ENCODE measurements around the gene HMCN2. TPM values are rescaled to one million over a fixed set of nuclear protein-coding genes. Genes with fewer than 3 reads are reported as not detected.
"Not testable (repeated sequence)": the region's sequence is repeated elsewhere in the genome, so short reads cannot be mapped to it uniquely, and the experiment has no call there.

HMCN2 gene
- total RNA-seq, 2 donors from 2014 or later, result 1.3 to 7.3 TPM

DNA sequence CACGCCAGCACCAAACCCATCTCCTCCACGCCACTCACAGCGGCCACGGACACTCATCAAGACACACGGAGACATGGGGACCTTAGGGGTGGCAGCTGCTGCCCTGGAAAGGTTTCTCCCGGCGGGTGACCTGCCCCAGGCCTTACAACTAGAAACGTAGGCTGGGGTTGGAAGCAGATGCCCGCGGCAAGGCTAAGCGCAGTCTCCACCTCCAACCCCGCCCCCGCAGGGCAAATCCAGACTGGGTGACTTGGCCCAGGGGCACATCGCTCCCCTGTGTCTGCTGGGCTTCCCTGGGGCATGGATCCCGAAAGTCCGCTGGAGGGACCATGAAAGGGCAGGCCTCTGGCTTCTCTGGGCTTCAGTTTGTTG lies 167.2 kb downstream of the HMCN2 start:
- Histone ChIP-seq H3K27ac (no peak overlapping the region), H3K4me1 (peaks cover 0 to 14% of the 10 kb centered on the region in 2 donors), H3K4me3 (peak overlapping the region; percentile 13 to 42), H3K9me3 (no peaks in the 10 kb centered on the region), H3K27me3 (no peaks in the 10 kb centered on the region), H3K36me3 (no peaks in the 10 kb centered on the region)
- DNase-seq (ENCODE audit: low spot score), result no peak
- TF ChIP-seq, protein P1, sequence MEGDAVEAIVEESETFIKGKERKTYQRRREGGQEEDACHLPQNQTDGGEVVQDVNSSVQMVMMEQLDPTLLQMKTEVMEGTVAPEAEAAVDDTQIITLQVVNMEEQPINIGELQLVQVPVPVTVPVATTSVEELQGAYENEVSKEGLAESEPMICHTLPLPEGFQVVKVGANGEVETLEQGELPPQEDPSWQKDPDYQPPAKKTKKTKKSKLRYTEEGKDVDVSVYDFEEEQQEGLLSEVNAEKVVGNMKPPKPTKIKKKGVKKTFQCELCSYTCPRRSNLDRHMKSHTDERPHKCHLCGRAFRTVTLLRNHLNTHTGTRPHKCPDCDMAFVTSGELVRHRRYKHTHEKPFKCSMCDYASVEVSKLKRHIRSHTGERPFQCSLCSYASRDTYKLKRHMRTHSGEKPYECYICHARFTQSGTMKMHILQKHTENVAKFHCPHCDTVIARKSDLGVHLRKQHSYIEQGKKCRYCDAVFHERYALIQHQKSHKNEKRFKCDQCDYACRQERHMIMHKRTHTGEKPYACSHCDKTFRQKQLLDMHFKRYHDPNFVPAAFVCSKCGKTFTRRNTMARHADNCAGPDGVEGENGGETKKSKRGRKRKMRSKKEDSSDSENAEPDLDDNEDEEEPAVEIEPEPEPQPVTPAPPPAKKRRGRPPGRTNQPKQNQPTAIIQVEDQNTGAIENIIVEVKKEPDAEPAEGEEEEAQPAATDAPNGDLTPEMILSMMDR (IDR thresholded peaks at IDR 0.05), result no peak

DNA sequence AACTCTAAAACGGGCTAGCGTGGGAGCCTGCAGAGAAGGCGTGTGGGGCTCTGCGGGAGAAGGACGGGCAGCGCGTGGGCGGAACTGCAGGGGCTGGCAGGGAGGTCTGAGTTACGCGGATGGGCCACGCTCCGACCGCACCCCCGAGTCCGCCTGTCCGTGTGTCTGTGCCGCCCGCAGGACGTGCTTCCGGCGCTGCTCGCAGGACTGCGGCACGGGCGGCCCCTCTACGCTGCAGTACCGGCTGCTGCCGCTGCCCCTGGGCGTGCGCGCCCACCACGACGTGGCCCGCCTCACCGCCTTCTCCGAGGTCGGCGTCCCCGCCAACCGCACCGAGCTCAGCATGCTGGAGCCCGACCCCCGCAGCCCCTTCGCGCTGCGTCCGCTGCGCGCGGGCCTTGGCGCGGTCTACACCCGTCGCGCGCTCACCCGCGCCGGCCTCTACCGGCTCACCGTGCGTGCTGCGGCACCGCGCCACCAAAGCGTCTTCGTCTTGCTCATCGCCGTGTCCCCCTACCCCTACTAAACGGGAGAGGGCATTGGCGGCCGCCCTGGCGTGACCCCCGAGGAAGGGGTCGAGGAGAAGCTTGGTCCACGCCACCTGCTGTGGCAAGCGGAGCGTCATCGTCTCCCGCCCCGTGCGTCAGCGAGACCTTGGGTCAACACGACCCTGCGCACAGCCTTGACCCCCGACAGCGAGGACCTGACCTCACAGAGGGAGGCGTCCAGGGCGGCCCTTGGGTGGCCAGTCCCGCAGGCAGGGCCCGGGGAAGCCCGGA lies 167.8 kb downstream of the HMCN2 start:
- Histone ChIP-seq H3K4me1 (peaks cover 0 to 14% of the 10 kb centered on the region in 2 donors), H3K4me3 (peak overlapping the region; percentile 13 to 42), H3K36me3 (no peaks in the 10 kb centered on the region), H3K27ac (no peak overlapping the region), H3K27me3 (no peaks in the 10 kb centered on the region), H3K9me3 (no peaks in the 10 kb centered on the region)
- TF ChIP-seq, protein P1 (IDR thresholded peaks at IDR 0.05), result peak; percentile 70 to 81
- no peak for DNase-seq (ENCODE audit: low spot score)

DNA sequence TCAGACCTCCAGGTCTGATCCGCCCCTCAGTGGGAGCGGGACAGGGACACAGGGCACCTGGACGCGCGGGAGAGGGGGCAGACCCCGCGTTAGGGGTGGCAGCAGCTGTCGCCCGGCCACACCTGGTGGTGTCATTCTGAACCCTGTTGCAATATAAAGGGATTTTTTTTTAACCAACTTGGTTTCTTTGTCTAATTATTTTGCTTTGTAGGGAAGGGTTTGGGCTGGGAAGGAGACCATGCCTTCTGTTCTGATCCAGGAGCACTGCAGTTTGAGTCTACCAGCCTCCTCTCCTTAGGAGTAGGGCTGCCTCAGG lies 168.3 kb downstream of the HMCN2 start:
- Histone ChIP-seq H3K4me3 (peak overlapping the region in 1 of 2 donors; percentile 42), H3K36me3 (no peaks in the 10 kb centered on the region), H3K4me1 (peaks cover 0 to 14% of the 10 kb centered on the region in 2 donors), H3K27ac (no peak overlapping the region), H3K27me3 (no peaks in the 10 kb centered on the region), H3K9me3 (no peaks in the 10 kb centered on the region)
- DNase-seq (ENCODE audit: low spot score), result no peak
- TF ChIP-seq, protein P1 (IDR thresholded peaks at IDR 0.05), result no peak

DNA sequence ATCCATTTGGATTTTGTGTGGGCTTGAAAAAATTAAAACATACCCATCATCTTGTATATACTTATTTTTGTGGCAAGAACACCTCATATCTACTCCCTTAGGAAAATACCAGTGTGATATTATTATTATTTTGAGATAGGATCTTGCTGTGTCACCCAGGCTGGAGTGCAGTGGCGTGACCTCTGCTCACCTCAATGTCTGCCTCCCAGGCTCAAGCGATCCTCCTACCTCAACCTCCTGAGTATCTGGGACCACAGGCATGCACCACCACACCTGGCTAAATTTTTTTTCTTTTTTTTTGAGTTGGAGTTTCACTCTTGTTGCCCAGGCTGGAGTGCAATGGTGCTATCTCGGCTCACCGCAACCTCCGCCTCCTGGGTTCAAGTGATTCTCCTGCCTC lies 169.1 kb downstream of the HMCN2 start:
- DNase-seq (ENCODE audit: low spot score); H3K27ac ChIP-seq; H3K9me3 ChIP-seq; H3K27me3 ChIP-seq; H3K4me3 ChIP-seq; H3K36me3 ChIP-seq: not testable (repeated sequence)
- H3K4me1 ChIP-seq, result peaks cover 0 to 14% of the 10 kb centered on the region in 2 donors

DNA sequence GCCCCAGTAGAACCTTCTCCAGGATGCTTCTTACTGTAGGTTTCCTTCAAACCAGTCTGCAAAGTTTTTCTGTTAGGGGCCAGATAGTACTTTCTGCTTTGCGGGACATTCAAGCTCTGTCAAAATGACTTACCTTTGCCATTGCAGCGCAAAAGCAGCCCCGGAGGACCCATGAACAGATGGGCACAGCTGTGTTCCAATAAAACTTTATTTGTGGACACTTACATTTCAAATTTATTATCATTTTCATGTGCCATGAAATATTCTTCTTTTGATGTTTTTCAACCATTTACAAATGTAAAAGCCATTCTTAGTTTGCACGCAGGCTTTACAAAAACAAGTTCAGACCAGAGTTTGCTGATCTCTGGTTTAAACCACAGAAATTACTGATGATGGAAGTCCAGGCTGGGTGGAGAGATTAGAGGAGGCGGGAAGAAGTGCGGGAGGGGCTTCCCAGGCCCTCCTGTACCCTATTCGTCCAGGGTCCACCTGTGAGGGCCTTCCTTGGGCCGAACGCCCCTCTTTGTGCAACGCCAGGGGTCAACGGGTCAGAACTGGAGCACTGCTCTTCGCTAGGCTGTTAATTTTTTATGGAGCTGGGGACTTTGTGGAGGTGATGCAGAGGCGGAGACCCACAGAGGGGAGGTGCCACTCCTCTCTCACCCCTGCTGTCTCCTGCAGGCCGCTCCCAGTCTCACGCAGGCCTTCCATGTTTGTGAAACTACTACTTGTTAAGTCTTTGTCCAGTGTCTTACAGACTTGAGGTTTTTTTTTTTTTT lies 171.6 kb downstream of the HMCN2 start:
- no peaks in the 10 kb centered on the region for H3K27me3 ChIP-seq
- H3K9me3 ChIP-seq, result peaks cover 5 to 16% of the 10 kb centered on the region in 2 donors
- no peaks in the 10 kb centered on the region for H3K36me3 ChIP-seq
- peaks cover 0 to 14% of the 10 kb centered on the region in 2 donors for H3K4me1 ChIP-seq
- no peak overlapping the region for H3K27ac ChIP-seq
- DNase-seq (ENCODE audit: low spot score), result no peak
- TF ChIP-seq, protein P1 (IDR thresholded peaks at IDR 0.05), result no peak
- no peak overlapping the region for H3K4me3 ChIP-seq

DNA sequence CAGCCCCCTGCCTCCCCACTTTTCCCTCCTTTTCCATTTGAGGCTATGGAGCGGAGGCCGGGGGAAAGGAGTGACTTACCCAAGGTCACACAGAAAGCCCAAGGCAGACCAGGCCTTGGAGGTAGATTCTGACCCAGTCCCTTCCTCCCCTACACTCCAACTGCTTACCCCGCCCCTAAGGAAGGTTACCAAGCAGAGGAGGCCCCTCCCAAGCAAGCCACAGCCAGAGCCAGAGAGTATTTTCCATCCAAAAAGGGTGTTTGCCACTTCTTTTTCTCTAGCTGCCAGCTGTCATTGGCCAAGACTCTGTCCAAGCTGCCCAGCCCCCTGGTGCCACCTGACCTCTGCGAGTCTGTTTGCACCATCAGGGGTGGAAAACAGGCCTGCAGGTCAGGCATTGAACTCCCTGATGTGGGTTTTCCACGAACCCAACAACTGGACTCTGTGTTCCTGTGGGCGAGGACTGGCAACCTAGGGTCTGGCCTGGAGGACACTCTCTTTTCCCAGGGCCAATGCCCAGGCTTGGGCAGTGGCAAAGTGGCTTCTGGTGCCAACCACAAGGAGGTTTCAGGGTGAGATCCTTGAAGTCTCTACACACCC lies 172.9 kb downstream of the HMCN2 start:
- Histone ChIP-seq H3K36me3 (no peaks in the 10 kb centered on the region), H3K4me1 (peaks cover 0 to 4% of the 10 kb centered on the region in 2 donors), H3K4me3 (no peak overlapping the region), H3K27me3 (no peaks in the 10 kb centered on the region), H3K9me3 (peaks cover 5 to 17% of the 10 kb centered on the region in 2 donors), H3K27ac (no peak overlapping the region)
- no peak for DNase-seq (ENCODE audit: low spot score)
- TF ChIP-seq, protein P1 (IDR thresholded peaks at IDR 0.05), result no peak

Measured in right atrium auricular region (tissue), 2 donors.